ENCODE data around the gene CALML4. TPM values are rescaled to one million over a fixed set of nuclear protein-coding genes. Genes with fewer than 3 reads are reported as not detected.

The CALML4 gene
- total RNA-seq, 6 donors from 2014 or later, result 3.6 to 33.7 (median 7.0) TPM

- Histone ChIP-seq H3K4me3 (no peak overlapping the region), H3K27me3 (no peaks in the 10 kb centered on the region), H3K9me3 (no peaks in the 10 kb centered on the region), H3K36me3 (peaks cover 0 to 29% (median 15%) of the 10 kb centered on the region in 4 donors), H3K4me1 (peaks cover 0 to 7% (median 4%) of the 10 kb centered on the region in 4 donors), H3K27ac (no peak overlapping the region)
- TF ChIP-seq POLR2A (IDR thresholded peaks at IDR 0.05) (no peak), EP300 (IDR thresholded peaks at IDR 0.05) (no peak), POLR2AphosphoS5 (IDR thresholded peaks at IDR 0.05) (no peak)
- TF ChIP-seq, protein P1, sequence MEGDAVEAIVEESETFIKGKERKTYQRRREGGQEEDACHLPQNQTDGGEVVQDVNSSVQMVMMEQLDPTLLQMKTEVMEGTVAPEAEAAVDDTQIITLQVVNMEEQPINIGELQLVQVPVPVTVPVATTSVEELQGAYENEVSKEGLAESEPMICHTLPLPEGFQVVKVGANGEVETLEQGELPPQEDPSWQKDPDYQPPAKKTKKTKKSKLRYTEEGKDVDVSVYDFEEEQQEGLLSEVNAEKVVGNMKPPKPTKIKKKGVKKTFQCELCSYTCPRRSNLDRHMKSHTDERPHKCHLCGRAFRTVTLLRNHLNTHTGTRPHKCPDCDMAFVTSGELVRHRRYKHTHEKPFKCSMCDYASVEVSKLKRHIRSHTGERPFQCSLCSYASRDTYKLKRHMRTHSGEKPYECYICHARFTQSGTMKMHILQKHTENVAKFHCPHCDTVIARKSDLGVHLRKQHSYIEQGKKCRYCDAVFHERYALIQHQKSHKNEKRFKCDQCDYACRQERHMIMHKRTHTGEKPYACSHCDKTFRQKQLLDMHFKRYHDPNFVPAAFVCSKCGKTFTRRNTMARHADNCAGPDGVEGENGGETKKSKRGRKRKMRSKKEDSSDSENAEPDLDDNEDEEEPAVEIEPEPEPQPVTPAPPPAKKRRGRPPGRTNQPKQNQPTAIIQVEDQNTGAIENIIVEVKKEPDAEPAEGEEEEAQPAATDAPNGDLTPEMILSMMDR (IDR thresholded peaks at IDR 0.05), result no peak
- WGBS, 2 donors, result 93 to 97% methylated on average over 8 of the region's 8 CpGs
- ATAC-seq (ENCODE audit: low FRiP score in 2 of 2), result no peak
- no peak for DNase-seq
These were observed 8.0 kb downstream of the CALML4 start for GRCh38 chr15:68197170-68197492.

GRCh38 chr15:68196445-68197169, 8.5 kb downstream of the CALML4 start:
- no peak overlapping the region for H3K4me3 ChIP-seq
- peaks cover 0 to 34% (median 19%) of the 10 kb centered on the region in 4 donors for H3K36me3 ChIP-seq
- TF ChIP-seq EP300 (IDR thresholded peaks at IDR 0.05) (no peak), POLR2AphosphoS5 (IDR thresholded peaks at IDR 0.05) (no peak), POLR2A (IDR thresholded peaks at IDR 0.05) (no peak)
- TF ChIP-seq, protein P1 (IDR thresholded peaks at IDR 0.05), result no peak
- 92% methylated on average over 9 to 16 of the region's 17 CpGs for WGBS, 2 donors
- no peaks in the 10 kb centered on the region for H3K27me3 ChIP-seq
- DNase-seq, result peak in 1 of 2 donors; percentile 43
- H3K4me1 ChIP-seq, result peaks cover 0 to 7% (median 4%) of the 10 kb centered on the region in 4 donors
- no peak for ATAC-seq (ENCODE audit: low FRiP score in 2 of 2)
- no peaks in the 10 kb centered on the region for H3K9me3 ChIP-seq
- H3K27ac ChIP-seq, result no peak overlapping the region

DNA sequence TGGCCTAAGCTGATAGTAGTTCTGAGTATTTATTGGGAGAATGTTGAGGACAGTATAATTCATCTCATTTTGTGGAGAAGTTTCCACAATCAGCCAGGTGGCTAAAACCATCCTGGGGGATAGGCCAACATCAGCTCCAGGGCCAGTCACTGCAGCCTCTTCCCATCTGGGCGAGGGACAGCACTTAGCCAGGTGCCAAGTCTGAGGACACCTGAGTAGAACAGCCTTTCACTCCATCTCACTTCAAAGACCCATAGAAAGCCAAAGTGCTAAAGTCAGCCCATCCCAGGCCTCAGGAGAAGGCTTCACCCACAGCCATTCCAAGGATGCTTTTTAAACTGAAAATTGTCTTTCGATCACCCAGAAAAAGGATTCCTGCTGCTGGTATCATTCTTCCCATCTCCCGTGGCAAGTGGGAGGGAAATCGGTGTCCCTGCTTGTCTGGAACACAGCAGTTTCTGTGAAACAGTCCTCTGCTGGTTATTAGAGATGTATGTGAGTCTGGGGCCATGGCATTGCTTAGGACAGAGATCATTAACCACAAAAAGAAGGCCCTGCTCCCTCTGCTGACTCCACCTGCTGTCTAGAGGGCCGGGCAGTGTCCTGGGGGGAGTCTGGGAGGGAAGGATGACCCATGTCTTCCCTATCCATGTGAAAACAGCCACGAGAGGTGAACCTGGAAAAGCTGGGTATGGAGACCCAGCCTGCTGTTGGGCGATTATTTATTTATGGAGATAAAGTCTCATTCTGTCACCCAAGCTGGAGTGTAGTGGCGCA, 9.6 kb downstream of the CALML4 start:
- no peak overlapping the region for H3K27ac ChIP-seq
- WGBS, 2 donors, result 95% methylated on average over 6 to 8 of the region's 8 CpGs
- no peak overlapping the region for H3K4me3 ChIP-seq
- DNase-seq (no peak), ATAC-seq (ENCODE audit: low FRiP score in 2 of 2) (no peak)
- H3K4me1 ChIP-seq, result peaks cover 0 to 7% (median 5%) of the 10 kb centered on the region in 4 donors
- no peaks in the 10 kb centered on the region for H3K27me3 ChIP-seq
- H3K9me3 ChIP-seq, result no peaks in the 10 kb centered on the region
- no peak for TF ChIP-seq POLR2A (IDR thresholded peaks at IDR 0.05)
- TF ChIP-seq POLR2AphosphoS5 (IDR thresholded peaks at IDR 0.05), result no peak
- TF ChIP-seq EP300 (IDR thresholded peaks at IDR 0.05), result no peak
- TF ChIP-seq, protein P1 (IDR thresholded peaks at IDR 0.05), result no peak
- peaks cover 0 to 39% (median 20%) of the 10 kb centered on the region in 4 donors for H3K36me3 ChIP-seq

DNA sequence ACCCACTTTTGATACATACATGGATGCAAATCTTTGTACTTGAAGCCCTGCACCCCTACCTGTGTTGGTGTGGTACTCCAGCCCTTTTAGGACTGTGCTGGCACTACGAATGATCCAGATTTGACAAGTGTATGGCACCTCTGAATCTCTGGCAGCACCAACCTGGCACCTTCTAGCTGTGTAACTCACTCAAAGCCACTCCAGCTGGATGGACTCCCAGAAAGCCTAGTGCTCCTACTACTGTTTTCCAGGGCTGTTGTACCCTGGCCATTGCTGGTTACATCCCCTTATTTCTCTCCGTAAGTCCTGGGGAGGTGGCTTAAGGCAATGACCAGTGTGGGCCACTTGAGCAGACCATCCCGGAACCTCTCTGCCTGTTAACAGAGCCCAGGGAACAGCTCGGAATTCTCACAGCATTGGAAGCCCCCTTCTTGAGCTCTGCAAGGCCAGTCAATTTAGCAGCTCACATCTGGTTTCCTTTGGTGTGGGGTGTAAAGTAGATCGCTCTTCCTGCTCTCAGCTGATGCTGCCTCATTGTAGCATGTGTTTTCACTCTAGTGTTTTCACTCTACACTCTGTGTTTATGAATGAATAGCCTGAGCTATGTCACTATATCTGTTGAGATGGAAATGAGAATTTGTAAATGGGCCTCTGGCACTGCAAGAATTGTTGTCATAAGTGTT, 12.2 kb downstream of the CALML4 start:
- 94 to 95% methylated on average over 4 to 5 of the region's 5 CpGs for WGBS, 2 donors
- no peaks in the 10 kb centered on the region for H3K9me3 ChIP-seq
- ATAC-seq (ENCODE audit: low FRiP score in 2 of 2) (no peak), DNase-seq (no peak)
- H3K27me3 ChIP-seq, result no peaks in the 10 kb centered on the region
- peaks cover 0 to 9% (median under 1%) of the 10 kb centered on the region in 4 donors for H3K4me1 ChIP-seq
- peaks cover 0 to 61% (median 25%) of the 10 kb centered on the region in 4 donors for H3K36me3 ChIP-seq
- H3K27ac ChIP-seq, result no peak overlapping the region
- no peak for TF ChIP-seq POLR2A (IDR thresholded peaks at IDR 0.05)
- no peak for TF ChIP-seq EP300 (IDR thresholded peaks at IDR 0.05)
- TF ChIP-seq, protein P1 (IDR thresholded peaks at IDR 0.05), result no peak
- no peak for TF ChIP-seq POLR2AphosphoS5 (IDR thresholded peaks at IDR 0.05)
- no peak overlapping the region for H3K4me3 ChIP-seq
